K562 (cell line): ENCODE measurements around the gene LRRC4B. TPM values are rescaled to one million over a fixed set of nuclear protein-coding genes. Genes with fewer than 3 reads are reported as not detected.

ENCODE experiments used
- EGR1 ChIP-seq: fragments of 450-650 bp; conservative IDR thresholded peaks from 2 replicates; pipeline ENCODE4 v1.6.1; 2017; ENCODE audit warnings: mild to moderate bottlenecking
- FIP1L1 ChIP-seq: fragments of 200-400 bp; formaldehyde crosslinking; IDR thresholded peaks from 2 replicates; pipeline ENCODE4 v1.6.1; 2018; ENCODE audit warnings: mild to moderate bottlenecking, low read depth, low read length; ENCODE audit not compliant: poor library complexity, severe bottlenecking
- FOXK1 ChIP-seq: sonication (generic); formaldehyde crosslinking; IDR thresholded peaks from 2 replicates; pipeline ENCODE4 v1.8.0; 2022; ENCODE audit warnings: missing genetic modification reagents, mild to moderate bottlenecking, borderline replicate concordance
- NFIC ChIP-seq: fragments of 450-650 bp; IDR thresholded peaks from 2 replicates; pipeline ENCODE4 v1.6.1; 2017; ENCODE audit warnings: mild to moderate bottlenecking, inconsistent platforms
- polyA plus RNA-seq, 8 experiments: library from polyadenylated mRNA; depleted of rRNA in 4 of 8; stranded (reverse) in 5 of 8; unstranded in 3 of 8; fragments of >200 nt; fragmentation: Nextera tagmentation in 2 of 8; fragmentation: Illumina TruSeq in 1 of 8; extraction: Ambion mirVana in 2 of 8; extraction: Trizol in 1 of 8; gene quantifications; 2 replicates each; pipeline versions ENCODE4 v1.2.1 to v1.2.3, GENCODE V29; 2011 to 2014; ENCODE audit warnings: inconsistent platforms in 1 of 8, missing spikeins in 1 of 8
- total RNA-seq, 7 experiments: library from RNA; depleted of rRNA in 6 of 7; stranded (reverse); fragments of >200 nt in 6 of 7; fragmentation: Illumina TruSeq in 2 of 7; extraction: Trizol in 2 of 7; gene quantifications; 2 replicates each; pipeline versions ENCODE4 v1.2.1 to v1.2.3, GENCODE V29; 2011 to 2021; ENCODE audit warnings: low replicate concordance in 1 of 7
- TF ChIP-seq, protein P1 (sequence below): fragments of 450-650 bp; IDR thresholded peaks from 2 replicates; pipeline ENCODE4 v1.6.1; 2017; ENCODE audit warnings: antibody characterized with exemption, mild to moderate bottlenecking
- TF ChIP-seq, protein P2 (sequence below): IDR thresholded peaks from 2 replicates; pipeline ENCODE4 v1.6.1; 2014; ENCODE audit warnings: antibody characterized with exemption

Gene LRRC4B
- total and polyA plus RNA-seq, 9 of the 15 experiments (the other 6 are each of a cell fraction or from before 2014, with no cell fraction given): 0.18 to 9.6 (median 2.9) TPM; not detected in 2

DNA sequence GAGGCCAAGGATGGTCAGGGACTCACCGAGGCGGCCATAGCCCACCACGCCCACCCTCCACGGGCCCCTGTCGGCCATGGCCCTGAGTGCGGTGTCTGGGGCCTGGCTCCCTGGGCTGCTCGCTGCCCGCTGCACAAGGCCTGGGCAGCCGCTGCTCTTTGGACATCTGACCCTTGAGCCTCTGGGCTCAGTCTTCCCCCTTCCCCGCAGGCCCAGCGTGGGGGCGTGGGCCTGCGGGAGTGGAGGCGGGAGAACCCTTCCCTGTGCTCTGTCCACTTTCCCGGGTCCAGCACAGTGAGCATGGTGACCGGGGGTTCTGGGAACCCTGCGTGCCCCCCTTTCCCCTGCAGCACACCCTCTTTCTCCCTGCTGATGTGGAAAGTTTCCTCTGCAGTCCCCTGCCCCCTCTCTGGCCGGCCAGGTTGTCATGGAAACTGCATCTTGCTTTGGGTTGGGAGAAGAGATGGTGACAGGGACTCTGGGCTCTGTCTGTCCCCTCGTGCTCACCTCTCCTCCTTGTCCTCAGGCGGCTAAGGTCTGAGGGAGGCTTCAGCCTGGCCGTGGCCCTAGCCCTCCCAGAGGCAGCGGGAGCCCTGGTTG is 54.4 kb downstream of the LRRC4B start, which contains the start of gene ASPDH (continued):
- TF ChIP-seq, protein P1, sequence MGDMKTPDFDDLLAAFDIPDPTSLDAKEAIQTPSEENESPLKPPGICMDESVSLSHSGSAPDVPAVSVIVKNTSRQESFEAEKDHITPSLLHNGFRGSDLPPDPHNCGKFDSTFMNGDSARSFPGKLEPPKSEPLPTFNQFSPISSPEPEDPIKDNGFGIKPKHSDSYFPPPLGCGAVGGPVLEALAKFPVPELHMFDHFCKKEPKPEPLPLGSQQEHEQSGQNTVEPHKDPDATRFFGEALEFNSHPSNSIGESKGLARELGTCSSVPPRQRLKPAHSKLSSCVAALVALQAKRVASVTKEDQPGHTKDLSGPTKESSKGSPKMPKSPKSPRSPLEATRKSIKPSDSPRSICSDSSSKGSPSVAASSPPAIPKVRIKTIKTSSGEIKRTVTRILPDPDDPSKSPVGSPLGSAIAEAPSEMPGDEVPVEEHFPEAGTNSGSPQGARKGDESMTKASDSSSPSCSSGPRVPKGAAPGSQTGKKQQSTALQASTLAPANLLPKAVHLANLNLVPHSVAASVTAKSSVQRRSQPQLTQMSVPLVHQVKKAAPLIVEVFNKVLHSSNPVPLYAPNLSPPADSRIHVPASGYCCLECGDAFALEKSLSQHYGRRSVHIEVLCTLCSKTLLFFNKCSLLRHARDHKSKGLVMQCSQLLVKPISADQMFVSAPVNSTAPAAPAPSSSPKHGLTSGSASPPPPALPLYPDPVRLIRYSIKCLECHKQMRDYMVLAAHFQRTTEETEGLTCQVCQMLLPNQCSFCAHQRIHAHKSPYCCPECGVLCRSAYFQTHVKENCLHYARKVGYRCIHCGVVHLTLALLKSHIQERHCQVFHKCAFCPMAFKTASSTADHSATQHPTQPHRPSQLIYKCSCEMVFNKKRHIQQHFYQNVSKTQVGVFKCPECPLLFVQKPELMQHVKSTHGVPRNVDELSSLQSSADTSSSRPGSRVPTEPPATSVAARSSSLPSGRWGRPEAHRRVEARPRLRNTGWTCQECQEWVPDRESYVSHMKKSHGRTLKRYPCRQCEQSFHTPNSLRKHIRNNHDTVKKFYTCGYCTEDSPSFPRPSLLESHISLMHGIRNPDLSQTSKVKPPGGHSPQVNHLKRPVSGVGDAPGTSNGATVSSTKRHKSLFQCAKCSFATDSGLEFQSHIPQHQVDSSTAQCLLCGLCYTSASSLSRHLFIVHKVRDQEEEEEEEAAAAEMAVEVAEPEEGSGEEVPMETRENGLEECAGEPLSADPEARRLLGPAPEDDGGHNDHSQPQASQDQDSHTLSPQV: no peak
- TF ChIP-seq FIP1L1 (peak; percentile 24), NFIC (no peak), FOXK1 (no peak), EGR1 (peak; percentile 32)
- TF ChIP-seq, protein P2, sequence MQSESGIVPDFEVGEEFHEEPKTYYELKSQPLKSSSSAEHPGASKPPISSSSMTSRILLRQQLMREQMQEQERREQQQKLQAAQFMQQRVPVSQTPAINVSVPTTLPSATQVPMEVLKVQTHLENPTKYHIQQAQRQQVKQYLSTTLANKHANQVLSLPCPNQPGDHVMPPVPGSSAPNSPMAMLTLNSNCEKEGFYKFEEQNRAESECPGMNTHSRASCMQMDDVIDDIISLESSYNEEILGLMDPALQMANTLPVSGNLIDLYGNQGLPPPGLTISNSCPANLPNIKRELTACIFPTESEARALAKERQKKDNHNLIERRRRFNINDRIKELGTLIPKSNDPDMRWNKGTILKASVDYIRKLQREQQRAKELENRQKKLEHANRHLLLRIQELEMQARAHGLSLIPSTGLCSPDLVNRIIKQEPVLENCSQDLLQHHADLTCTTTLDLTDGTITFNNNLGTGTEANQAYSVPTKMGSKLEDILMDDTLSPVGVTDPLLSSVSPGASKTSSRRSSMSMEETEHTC: no peak
